GM19043 (cell line): ENCODE results near the gene SMIM24.
"Not testable (repeated sequence)": the region's sequence is repeated elsewhere in the genome, so short reads cannot be mapped to it uniquely, and the experiment has no call there.

Experiments
- ATAC-seq: cut with Tn5 transposase; IDR thresholded peaks from one replicate; pipeline ENCODE4 v1.9.1; 2021; ENCODE audit warnings: low read depth; ENCODE audit not compliant: unreplicated experiment

Gene SMIM24

DNA sequence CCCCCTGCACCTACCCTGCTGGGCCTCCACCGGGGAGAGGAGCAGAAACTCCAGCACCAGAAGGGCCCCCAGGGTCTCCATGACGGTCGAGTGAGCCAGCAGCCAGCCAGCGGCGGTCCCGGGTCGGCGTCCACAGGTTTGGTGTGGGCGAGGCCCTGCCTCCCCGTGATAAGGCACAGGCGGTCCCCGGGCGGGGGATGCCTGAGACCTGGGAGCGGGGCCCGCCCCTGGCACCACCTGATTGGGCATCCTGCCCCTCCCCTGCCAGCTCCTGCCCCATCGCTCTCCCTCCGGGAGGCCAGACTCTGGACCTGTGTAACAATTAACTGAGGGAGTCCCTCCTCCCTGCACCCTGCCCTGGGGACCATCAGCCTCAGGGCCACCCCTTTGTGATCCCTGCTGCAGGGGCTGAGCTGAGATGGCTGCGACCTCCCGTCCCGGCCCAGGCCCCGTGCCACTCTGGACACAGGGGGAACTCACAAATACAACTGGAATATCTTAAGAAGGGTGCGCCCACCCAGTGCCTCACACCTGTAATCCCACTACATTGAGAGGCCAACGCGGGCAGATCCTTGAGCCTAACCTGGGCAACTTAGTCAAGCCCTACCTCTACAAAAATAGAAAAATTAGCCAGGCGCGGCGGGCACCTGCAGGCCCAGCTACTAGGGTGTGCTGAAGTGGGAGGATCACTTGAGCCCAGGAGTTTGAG lies at the start of gene SMIM24:
SMIM24 (minus strand) TSS at position 143 of the 709 bp plus-strand sequence; CDS start at position 81, 62 bp downstream.
- ATAC-seq, result no peak

DNA sequence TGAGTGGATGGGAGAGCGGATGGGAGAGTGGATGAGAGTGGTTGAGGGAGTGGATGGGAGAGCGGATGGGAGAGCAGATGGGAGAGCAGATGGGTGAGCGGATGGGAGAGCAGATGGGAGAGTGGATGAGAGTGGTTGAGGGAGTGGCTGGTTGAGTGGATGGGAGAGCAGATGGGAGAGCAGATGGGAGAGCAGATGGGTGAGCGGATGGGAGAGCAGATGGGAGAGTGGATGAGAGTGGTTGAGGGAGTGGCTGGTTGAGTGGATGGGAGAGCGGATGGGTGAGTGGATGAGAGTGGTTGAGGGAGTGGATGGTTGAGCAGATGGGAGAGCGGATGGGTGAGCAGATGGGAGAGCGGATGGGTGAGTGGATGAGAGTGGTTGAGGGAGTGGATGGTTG lies 49.0 kb upstream of the SMIM24 start:
- not testable (repeated sequence) for ATAC-seq

DNA sequence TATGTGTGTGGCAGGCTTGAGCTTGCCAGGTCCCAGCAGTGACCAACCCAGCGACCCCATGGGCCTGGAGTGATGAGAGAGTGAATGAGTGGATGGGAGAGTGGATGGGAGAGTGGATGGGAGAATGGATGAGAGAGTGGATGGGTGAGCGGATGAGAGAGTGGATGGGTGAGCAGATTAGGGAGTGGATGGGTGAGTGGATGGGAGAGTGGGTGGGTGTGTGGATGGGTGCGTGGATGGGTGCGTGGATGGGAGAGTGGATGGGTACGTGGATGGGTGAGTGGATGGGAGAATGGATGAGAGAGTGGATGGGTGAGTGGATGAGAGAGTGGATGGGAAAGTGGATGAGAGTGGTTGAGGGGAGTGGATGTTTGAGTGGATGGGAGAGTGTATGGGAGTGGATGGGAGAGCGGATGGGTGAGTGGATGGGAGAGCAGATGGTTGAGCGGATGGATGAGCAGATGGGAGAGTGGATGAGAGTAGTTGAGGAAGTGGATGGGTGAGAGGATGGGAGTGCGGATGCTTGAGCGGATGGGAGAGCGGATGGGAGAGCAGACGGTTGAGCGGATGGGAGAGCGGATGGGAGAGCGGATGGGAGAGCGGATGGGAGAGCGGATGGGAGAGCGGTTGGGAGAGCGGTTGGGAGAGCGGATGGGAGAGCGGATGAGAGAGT lies 48.4 kb upstream of the SMIM24 start:
- no peak for ATAC-seq

DNA sequence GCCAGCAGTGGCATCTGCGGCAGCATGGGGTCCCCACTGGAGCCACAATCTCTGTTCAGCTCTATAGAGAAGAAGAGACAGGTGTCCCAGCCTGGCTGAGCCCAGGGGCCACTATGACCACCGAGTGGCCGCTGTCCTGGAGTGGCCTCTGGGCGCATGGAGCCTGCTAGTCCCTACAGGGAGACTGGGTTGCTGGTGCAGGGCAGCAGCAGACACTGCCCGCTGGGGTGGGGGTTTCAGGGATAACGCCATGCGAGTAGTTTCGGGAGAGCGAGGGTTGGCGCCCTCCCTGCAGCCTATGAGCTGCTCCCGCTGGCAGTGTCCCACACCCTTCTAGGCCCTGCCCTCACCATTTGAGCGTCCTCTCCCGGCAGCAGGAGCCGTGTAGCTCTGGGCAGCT lies 47.8 kb upstream of the SMIM24 start:
- no peak for ATAC-seq

DNA sequence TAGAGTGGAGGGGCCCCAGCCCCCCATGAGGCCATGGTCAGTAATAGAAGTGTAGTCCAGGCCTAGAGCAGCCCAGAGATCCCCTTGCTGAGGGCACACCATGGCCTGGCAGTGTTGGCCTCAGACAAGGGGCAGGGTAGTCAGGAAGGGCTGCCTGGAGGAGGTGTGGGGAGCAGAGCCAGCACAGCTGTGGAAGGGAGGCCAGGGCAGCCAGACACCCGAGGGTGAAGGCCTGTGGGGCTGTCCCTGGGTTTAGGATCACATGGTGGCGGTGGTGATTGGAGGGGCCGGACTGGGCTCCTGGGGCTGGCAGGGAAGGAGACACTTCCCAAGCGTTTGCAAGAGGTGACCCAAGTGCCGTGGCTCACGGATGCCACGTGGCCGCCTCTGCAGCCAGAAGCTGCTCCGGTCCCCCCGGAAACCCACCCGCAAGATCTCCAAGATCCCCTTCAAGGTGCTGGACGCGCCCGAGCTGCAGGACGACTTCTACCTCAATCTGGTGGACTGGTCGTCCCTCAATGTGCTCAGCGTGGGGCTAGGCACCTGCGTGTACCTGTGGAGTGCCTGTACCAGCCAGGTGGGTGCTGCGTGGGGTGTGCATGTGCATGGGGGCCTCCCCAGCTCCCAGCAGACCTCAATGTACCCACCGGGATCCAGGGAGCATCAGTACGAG lies 47.0 kb upstream of the SMIM24 start:
- ATAC-seq, result no peak

DNA sequence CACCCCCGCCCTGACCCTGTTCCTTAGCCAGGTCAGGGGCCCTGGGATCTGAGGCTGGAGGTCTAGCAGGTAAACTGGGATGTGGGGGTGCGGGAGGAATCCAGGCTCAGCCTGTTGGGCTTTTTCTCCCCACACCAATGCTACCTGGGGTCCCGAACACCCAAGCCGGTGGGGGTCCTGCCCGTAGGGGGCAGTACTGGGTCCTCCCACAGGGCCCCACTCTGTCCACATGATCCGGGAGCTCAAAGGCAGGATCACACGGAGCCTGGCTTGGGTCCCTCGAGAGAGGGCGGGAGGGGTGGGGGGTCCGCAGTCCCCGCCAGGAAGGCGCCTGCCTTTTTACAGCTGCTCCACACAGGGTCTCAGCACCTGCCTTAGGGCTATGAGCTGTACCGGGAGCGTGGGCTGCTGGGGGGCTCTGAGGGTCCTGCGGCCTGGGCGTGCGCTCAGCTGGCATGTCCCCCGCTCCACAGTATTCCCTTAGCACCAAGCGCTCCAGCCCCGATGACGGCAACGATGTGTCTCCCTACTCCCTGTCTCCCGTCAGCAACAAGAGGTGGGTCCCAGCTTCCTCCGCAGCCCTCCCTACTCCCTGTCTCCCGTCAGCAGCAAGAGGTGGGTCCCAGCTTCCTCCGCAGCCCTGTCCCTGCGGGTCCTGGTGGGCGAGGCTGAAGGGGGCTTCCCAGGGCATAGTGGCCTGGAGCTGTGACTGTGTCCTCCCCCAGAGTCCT lies 46.3 kb upstream of the SMIM24 start:
- no peak for ATAC-seq

DNA sequence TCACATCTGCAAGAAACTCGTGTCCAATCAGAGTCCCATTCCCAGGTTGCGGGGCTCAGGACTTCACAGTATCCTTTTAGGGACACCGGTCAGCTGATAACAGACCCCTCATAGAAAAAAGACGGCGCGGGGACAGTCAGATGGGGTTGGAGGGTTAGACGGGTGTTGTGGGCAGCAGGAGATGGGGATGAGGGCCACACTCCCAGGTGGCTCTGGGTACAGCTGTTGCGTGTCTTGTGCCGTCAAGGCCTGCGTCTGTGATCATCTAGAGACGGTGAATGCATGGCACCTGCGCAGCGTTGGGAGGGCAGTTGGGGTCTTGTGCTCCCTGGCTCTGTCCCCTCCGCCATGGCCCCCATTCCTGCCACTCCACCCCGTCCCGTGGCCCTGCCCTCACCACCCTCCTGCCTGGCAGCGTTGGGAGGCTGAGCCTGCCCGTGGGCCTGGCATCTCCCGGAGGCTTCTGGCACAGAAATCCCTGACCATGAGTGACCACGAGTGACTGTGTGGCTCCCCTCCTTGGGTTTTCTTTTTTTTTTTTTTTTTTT lies 44.7 kb upstream of the SMIM24 start:
- no peak for ATAC-seq

DNA sequence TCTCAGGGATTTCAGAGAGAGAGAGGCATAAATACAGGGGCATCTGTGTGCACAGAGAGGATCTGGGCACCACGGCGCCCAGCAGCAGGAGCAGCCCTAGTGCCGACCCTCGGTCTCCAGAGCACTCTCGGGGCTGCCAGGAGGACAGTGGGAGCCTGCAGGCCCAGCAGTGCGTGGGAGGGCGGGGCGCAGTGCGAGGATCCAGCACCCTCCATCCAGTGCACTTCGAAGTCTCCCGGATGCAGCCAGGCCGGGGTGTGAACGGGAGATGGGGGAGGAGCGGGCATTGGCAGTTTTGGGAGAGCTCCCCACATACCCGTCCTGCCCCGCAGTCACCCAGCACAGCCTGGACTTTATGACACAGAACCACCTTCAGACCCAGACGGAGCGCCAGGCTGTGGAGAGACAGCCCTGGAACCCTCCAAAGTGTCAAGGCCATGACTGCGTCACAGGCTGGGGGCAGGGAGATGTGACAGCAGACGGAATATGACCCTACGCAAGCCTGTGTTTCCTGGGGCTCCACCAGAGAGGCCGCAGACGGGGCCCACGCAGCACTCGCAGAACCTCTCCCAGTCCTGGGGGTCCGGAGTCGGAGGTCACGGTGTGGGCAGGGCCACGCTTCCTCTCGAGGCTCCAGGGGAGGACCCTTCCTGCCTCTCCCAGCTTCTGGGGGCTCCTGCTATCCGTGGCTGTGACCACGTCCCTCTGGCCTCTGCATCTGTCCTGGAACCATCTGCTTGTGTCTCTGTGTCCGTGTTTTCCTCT lies 43.9 kb upstream of the SMIM24 start:
- no peak for ATAC-seq

DNA sequence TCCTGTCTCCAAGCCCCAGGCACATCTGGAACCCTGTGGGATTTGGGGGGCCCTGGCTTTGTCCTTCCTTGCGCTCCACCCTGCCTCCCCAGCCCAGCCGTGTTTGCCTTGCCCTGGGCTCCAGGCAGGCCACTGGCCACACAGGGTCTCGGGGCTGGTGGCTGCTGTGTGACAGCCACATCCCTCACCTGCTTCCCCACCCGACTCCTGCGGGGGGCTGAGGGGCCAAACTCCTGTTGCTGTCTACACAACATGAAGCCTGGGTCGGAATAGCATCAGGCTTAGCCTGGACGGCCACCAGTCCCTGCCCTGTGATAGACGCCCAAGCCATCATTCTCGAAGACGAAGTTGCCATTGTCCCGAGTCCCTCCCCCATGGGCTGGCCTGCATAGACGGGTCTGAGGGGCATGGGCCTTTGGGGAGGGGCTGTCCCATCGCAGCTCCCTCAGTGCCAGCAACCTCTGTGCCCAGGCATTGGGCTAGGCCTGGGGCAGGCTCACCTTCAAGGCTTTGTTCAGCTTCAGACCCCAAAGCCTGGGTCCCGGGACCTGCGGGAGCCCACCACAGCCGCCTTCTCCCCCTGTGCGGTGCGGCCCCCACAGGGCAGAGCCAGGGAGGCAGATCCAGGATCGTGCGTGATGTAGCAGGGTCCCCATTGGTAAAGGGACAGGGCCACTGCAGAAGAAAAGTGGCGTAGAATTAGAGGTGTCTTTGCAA lies 43.2 kb upstream of the SMIM24 start:
- ATAC-seq, result no peak

DNA sequence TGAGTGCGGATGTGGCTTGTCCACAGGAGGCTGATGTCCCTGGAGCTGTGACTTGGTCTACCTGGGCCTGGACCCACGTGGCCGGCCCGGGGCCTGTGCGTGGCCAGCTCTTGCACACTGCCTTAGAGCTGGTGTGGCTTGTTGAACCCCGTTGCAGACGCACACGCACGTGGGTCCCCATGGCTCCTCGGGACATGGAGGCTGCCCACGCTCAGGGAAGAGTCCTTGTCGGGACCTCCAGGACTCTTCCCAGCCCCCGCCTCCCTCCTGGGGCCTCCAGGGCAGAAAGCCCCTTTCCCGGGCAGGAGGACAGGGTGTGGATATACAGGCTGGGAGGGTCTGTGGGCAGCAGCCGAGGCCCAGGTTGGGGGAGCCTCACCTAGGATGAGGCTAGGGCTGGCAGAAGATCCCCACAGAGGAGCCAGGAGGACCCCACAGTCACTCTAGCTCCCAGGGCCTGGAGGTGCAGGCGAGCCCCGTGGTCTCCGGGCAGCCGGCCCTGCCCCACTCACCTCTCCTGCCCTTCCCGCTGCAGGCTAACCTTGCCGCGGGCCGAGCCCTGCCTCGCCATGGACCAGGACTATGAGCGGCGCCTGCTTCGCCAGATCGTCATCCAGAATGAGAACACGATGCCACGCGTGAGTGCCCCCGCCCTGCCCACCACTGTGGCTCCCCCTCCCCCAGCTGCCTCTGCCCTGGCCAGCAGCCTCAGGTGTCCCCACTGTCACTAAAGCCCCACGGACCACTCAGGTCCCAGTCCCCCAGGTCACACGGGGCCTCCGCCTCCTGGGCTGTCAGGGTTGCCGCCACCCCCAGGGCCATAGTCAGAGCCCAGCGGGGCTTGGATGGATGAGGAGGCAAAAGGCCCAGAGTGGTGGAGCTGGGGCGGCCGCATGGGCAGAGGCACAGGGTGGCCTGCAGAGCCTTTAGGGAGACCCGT lies 42.4 kb upstream of the SMIM24 start:
- ATAC-seq, result no peak

DNA sequence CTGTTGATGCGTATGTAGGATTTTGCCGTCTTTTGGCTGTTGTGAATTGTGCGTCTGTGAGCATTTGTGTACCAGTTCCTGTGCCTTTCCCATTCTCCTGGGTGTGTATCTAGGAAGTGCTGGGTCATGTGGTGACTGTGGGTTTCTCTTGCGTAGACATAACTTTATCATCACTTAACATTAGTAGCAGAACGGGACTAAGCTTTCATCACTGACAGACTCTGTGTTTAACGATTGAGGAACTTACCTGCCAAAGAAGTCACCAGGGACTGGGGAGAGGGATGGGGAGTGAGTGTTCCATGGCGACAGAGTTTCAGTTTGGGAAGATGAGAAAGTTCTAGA lies 40.8 kb upstream of the SMIM24 start:
- no peak for ATAC-seq

DNA sequence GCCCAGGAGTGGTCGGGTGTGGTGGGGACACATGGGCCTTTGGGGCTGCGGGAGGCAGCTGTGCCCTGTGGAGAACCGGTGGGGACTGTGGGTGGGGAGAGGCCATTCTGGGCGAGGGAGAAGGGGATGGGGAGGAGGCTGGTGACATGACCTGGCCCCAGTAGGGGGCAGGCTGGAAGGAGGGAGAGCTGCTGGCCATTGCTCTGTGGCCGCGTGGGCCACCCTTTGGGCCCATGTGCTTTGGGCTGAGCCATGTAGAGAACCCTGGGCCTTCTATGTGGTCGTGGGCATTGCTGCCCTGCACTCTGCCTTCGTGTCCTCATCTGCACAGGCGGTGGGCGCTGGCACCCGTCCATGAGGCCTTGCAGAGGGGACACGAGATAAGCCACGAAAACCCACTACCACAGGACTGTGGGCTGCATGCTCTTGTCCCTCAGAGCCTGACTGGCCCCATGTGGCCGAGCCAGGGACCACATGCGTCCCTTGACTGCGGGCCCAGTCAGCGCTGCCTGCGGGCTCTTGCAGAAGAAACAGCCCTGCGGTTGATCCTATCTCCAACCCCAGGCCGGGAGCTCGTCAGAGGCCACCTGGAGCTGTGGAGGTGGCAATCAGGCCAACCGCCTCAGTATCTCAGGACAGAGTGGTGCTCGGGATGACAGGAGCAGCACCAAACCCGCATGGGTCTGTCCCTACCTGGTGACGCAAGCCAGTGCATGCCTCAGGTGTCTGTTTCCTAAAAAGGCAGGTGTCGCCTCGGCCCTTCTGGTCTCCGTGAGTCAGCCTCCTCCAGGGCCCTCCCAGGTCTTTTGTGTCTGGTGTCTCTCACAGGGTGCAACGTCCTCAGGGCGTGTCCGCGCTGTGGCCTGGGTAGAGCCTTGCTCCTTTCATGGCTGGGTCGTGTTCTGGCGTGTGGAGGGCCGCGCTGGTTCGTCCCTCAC lies 40.1 kb upstream of the SMIM24 start:
- ATAC-seq, result no peak

DNA sequence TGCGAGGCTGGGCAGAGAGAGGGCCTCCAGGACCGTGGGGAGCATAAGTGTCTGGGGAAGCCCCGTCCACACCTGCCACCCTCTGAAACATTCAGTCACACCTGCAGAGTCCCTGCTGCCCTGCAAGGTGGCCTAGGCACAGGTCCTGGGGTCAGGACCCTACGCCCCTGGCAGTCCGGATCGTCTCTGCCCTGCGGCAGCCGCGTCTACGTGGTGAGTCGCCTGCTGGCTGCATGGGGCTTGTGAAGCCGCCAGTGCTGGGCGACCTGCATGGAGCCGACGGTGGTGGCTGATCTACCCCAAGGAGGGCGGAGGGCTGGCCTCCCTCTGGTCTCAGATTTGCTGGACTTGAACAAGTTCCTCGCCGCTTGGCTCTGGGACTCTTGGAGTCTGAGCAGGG lies 38.8 kb upstream of the SMIM24 start:
- ATAC-seq, result no peak

DNA sequence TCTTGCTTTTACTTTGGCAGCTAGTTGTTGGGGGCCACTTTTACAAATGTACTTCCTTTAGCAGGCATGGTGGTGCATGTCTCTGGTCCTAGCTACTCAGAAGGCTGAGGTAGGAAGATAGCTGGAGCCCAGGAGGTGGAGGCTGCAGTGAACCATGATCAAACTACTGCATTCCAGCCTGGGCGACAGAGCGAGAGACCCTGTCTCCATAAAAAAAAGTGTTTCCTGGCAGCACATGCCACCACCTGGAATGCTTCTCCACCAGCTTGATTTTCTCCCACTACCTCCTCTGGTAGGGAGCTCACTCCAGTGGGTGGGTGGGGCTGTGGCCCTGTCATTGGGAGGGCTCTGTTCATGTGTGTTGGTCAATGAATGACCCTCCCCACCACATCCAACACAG lies 38.3 kb upstream of the SMIM24 start:
- ATAC-seq, result no peak

DNA sequence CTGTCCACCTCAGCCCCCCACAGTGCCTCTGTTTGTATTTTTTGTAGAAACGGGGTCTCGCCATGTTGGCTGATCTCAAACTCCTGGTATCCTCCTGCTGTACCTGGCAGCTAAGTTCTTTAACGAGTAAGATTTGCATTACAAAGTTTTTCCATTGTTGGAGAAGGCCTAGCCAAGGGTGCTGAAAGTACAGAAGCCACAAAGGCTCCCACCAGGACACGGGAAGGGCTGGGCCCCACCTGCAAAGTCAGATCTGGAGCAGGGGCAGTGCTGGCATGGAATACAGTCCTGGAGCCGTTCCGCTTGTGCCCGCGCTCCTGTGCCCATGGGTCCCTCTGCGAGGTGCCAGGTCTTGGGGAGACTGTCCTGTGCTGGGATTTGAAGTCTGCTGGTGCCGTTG lies 37.9 kb upstream of the SMIM24 start:
- no peak for ATAC-seq

DNA sequence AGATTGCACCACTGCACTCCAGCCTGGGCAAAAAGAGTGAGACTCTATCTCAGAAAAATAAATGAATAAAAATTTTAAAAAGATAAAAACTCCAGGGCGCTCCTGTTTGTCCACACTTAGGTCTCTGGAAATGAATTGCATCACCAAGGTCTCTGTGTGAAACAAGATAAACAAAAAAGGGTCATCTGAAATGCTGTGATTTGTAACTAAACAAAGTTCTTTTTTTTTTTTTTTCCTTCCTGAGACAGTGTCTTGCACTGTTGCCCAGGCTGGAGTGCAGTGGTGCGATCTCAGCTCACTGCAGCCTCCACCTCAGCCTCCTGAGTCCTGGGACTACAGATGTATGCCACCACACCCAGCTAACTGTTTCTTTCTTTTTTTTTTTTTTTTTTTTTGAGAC lies 37.3 kb upstream of the SMIM24 start:
- no peak for ATAC-seq

DNA sequence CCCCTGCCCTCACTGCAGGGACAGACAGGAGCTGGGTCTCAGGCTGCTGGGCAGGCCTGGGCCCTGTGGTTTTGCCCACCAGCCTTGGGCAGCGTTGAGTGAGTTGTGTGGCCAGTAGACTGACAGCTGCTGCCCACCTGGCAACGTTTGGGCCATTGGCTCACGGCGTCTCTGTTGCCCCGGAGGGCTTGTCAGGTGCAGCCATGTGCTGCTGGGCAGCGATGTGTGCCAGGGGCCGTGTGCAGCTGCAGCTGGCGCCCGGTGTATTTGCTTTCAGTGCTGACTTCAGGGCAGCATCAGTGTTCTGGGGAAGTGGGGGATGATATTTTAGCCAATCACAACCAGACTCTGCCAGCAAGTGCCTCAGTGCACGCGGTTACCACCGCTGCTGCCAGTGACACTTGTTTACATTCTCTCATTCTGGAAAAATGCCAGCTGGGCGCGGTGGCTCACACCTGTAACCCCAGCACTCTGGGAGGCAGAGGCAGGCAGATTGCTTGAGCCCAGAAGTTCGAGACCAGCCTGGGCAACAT lies 36.4 kb upstream of the SMIM24 start:
- no peak for ATAC-seq
